Astrocyte of the cerebellum (primary cell): Measurements from ENCODE around the gene FAP.

Source experiments
- DNase-seq: peaks from one replicate; pipeline ENCODE4 v3.0.0-alpha.2; 2011; ENCODE audit warnings: low read depth
- H3K4me3 ChIP-seq: 2 replicates; pipeline ENCODE4 v1.5.1; 2011; ENCODE audit warnings: mild to moderate bottlenecking, low read depth, low read length, moderate library complexity
- in situ Hi-C: cut with HindIII; loops from 2 replicates; pipeline ENCODE4 v1.10.0; 2017; ENCODE audit warnings: low sequenced_read_pairs
- TF ChIP-seq, protein P1 (sequence below): IDR thresholded peaks from 2 replicates; pipeline ENCODE4 v1.5.1; 2012; ENCODE audit warnings: low read length, low read depth, moderate library complexity, mild to moderate bottlenecking; ENCODE audit errors: missing control alignments

The FAP gene

DNA sequence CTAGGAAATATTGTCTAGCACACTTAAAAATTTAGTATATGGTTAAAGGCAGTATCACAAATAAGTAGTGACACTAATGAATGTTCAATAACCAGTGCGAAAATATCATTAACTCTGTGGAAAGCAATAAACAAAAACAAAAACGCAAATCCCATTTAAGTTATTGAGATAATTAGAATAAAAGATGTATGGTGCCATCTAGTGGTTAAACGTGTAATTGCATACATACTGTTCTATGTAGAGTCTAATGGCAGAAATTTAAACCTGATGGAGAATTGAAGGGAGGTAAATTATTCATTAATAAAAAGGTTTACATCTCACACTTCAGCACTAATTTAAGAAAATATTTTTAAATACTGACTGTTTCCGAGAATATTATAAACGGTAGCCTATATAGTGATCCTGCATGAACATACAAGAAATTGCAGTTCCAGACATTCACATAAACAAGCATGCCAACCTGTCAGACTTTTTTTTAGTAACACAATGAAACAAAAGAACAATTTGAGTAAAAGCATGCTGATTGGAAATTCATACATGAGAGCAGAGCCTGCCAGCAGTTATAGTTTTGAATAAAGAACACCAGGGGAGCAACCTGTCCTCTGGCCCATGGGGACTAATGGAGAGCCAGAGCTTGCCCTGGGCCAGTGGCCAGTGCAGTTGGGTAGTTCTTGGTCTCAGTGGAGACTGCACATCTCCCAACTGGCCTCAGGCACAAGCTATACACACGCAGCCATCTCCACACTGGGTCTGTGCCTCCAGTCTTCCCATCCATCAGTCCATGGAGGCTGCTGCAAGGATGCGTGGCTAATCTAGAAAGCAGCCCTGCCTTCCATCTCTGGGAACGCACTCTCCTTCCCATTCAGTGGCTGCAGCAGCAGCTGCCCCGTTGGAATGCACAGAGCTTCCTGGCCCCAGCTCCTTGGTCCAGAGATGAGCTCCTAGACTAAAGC, 119.2 kb downstream of the FAP start:
- peak; percentile 65 for DNase-seq
- in situ Hi-C loops = no loop called here

More for the DNA sequence above, 119.2 kb downstream of the FAP start:
- TF ChIP-seq, protein P1, sequence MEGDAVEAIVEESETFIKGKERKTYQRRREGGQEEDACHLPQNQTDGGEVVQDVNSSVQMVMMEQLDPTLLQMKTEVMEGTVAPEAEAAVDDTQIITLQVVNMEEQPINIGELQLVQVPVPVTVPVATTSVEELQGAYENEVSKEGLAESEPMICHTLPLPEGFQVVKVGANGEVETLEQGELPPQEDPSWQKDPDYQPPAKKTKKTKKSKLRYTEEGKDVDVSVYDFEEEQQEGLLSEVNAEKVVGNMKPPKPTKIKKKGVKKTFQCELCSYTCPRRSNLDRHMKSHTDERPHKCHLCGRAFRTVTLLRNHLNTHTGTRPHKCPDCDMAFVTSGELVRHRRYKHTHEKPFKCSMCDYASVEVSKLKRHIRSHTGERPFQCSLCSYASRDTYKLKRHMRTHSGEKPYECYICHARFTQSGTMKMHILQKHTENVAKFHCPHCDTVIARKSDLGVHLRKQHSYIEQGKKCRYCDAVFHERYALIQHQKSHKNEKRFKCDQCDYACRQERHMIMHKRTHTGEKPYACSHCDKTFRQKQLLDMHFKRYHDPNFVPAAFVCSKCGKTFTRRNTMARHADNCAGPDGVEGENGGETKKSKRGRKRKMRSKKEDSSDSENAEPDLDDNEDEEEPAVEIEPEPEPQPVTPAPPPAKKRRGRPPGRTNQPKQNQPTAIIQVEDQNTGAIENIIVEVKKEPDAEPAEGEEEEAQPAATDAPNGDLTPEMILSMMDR = peak; percentile 17
- H3K4me3 ChIP-seq = no peak overlapping the region
